ENCODE results near the gene TMEM179.
"Not testable (repeated sequence)": the region's sequence is repeated elsewhere in the genome, so short reads cannot be mapped to it uniquely, and the experiment has no call there.

Gene TMEM179

GRCh38 chr14:104604458-104605449 lies at the start of gene TMEM179:
Gene TMEM179 (minus strand): TSS chr14:104604772. CDS start chr14:104604741, 31 bp downstream.
- no peak for TF ChIP-seq CTCF (conservative IDR thresholded peaks at IDR 0.05; ENCODE audit: low read length)
- H3K4me3 ChIP-seq (ENCODE audit: low read length), result no peak within 1 kb of the TSS
- DNase-seq (ENCODE audit: low read depth), result no peak

- no peak for DNase-seq (ENCODE audit: low read depth)
- no peak for TF ChIP-seq CTCF (conservative IDR thresholded peaks at IDR 0.05; ENCODE audit: low read length)
- no peak overlapping the region for H3K4me3 ChIP-seq (ENCODE audit: low read length)
Measured at GRCh38 chr14:104654119-104654518, 49.5 kb upstream of the TMEM179 start.

GRCh38 chr14:104653130-104653920 lies 48.8 kb upstream of the TMEM179 start:
- not testable (repeated sequence) for H3K4me3 ChIP-seq (ENCODE audit: low read length); DNase-seq (ENCODE audit: low read depth)

- DNase-seq (ENCODE audit: low read depth), result no peak
- TF ChIP-seq CTCF (conservative IDR thresholded peaks at IDR 0.05; ENCODE audit: low read length), result no peak
- no peak overlapping the region for H3K4me3 ChIP-seq (ENCODE audit: low read length)
Measured at GRCh38 chr14:104652386-104652785, 47.8 kb upstream of the TMEM179 start.

GRCh38 chr14:104651876-104652260 lies 47.3 kb upstream of the TMEM179 start:
- no peak for TF ChIP-seq CTCF (conservative IDR thresholded peaks at IDR 0.05; ENCODE audit: low read length)
- H3K4me3 ChIP-seq (ENCODE audit: low read length), result no peak overlapping the region
- DNase-seq (ENCODE audit: low read depth), result no peak

GRCh38 chr14:104650981-104651875 lies 46.7 kb upstream of the TMEM179 start:
- no peak for TF ChIP-seq CTCF (conservative IDR thresholded peaks at IDR 0.05; ENCODE audit: low read length)
- DNase-seq (ENCODE audit: low read depth), result no peak
- H3K4me3 ChIP-seq (ENCODE audit: low read length), result no peak overlapping the region
